PC-9 (cell line): ENCODE data around the gene BLOC1S1.

Experiments
- CTCF ChIP-seq: fragments of 200-600 bp; sonication (generic); conservative IDR thresholded peaks from 2 replicates; pipeline ENCODE4 v1.6.1; 2017; ENCODE audit warnings: mixed run types, antibody characterized with exemption, mild to moderate bottlenecking, moderate library complexity
- EZH2 ChIP-seq: fragments of 200-600 bp; sonication (generic); IDR thresholded peaks from 2 replicates; pipeline ENCODE4 v1.8.0; 2017; ENCODE audit warnings: antibody characterized with exemption, low read depth

- TF ChIP-seq CTCF (no peak), EZH2 (no peak)
These were observed 2.1 kb upstream of the BLOC1S1 start for GRCh38 chr12:55713721-55714120.
